Pancreas (tissue), 10 donors: ENCODE data around the gene NCAPG2. TPM values are rescaled to one million over a fixed set of nuclear protein-coding genes. Genes with fewer than 3 reads are reported as not detected.

Experiments used
- ATAC-seq, 4 donors: fragments of 200-7000 bp; cut with Tn5 transposase; one replicate each; pipeline versions ENCODE4 v1.8.0 to v1.9.1; 2020; ENCODE audit warnings: mild to moderate bottlenecking in 4 of 4, moderate library complexity in 4 of 4
- DNase-seq, 6 donors: peaks; one replicate each; pipeline ENCODE4 v3.0.0-alpha.2; 2020
- FAIRE-seq: peaks from 2 replicates; lab custom pipeline; 2012; peaks lifted over from hg19 to GRCh38; lab: Jason Lieb, UNC
- H3K27ac ChIP-seq, 4 donors: fragments of 200-600 bp; sonication (generic); 1 replicate in 3 of 4; 2 replicates in 1 of 4; pipeline versions ENCODE4 v1.5.0 to v1.8.0; 2020
- H3K27me3 ChIP-seq, 4 donors: fragments of 200-600 bp; one replicate each; pipeline ENCODE4 v1.8.0; 2021
- H3K36me3 ChIP-seq, 3 donors: fragments of 200-600 bp; sonication (generic) in 1 of 3; one replicate each; pipeline versions ENCODE4 v1.5.0 to v1.8.0; 2020 to 2021
- H3K4me1 ChIP-seq, 3 donors: fragments of 200-600 bp; one replicate each; pipeline ENCODE4 v1.8.0; 2021
- H3K4me3 ChIP-seq, 4 donors: fragments of 200-600 bp; sonication (generic) in 2 of 4; one replicate each; pipeline versions ENCODE4 v1.5.0 to v1.8.0; 2020 to 2021
- H3K9me3 ChIP-seq, 4 donors: fragments of 200-600 bp; one replicate each; pipeline ENCODE4 v1.8.0; 2021
- CTCF ChIP-seq, 4 donors: fragments of 200-600 bp; sonication (generic) in 3 of 4; IDR thresholded peaks; one replicate each; pipeline versions ENCODE4 v1.5.0 to v1.8.0; 2021; ENCODE audit warnings: antibody characterized with exemption in 4 of 4
- WGBS, 2 donors: extraction: QIAGEN DNeasy Blood & Tissue Kit; methylation state at CpG; one replicate each; pipeline ENCODE4 v1.1.7; 2013; 5-methylcytosine and 5-hydroxymethylcytosine counted together
- intact Hi-C, 3 donors: fragments of 100-400 bp; cut with DNase I; formaldehyde crosslinking; loops; one replicate each; pipeline versions ENCODE4 v1.11.1 to v1.14.2; 2022
- polyA plus RNA-seq, 2 donors: library from polyadenylated mRNA; stranded (reverse); fragments of 200-250 nt; gene quantifications; one replicate each; pipeline ENCODE4 v1.2.3, GENCODE V29; 2013
- total RNA-seq, 6 donors: library from RNA; stranded (reverse); fragmentation: NEBNext Ultra II Directional in 4 of 6; extraction: Animal tissue kit (Norgen Biotek cat#: 25700) in 4 of 6; gene quantifications; one replicate each; pipeline versions ENCODE4 v1.2.1 to v1.2.4, GENCODE V29; 2021 to 2023
- donor health status: healthy with polysubstance abuse.
- donor health status: DM: no; HTN: no; CAD: no; lungs with moderate emphysema.
- donor health status: DM: no; HTN: no; CAD: no.
- donor health status: control.
- donor health status: control.
- donor health status: Bipolar disorder and iron deficiency.
- donor health status: DM: yes; HTN: yes; CAD: no.
- donor health status: DM: no; HTN: no; CAD: no.
- donor health status: DM: no; HTN: no; CAD: no.
- donor health status: DM: yes; HTN: yes; CAD: no.

The NCAPG2 gene
- total and polyA plus RNA-seq, 8 donors = 1.4 to 4.0 (median 3.1) TPM

DNA sequence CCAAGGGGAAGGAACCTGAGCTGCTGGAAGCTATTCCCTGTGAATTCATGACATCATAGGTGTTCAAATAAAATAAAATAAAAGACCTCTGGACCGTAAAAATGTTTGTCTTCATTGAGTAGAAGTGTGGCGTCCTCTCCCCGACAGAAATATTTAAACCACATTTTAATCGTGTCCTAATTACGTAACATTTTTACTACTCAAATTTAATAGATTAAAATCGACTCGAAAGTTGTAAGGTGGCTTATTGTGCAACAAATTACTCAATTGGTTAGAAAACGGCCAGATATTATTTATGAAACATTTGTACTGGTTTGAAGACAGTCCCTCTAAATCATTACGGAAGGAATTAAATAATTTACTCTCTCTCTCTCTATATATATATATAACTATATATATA is 15.5 kb upstream of the NCAPG2 start:
- FAIRE-seq = no peak
- H3K4me3 ChIP-seq = no peak overlapping the region
- H3K27me3 ChIP-seq = no peaks in the 10 kb centered on the region
- intact Hi-C loops = no loop called here
- no peaks in the 10 kb centered on the region for H3K4me1 ChIP-seq
- no peak for DNase-seq
- H3K9me3 ChIP-seq = no peaks in the 10 kb centered on the region
- ATAC-seq = no peak
- no peaks in the 10 kb centered on the region for H3K36me3 ChIP-seq
- WGBS, 2 donors = 66 to 73% methylated on average over 9 of the region's 9 CpGs
- H3K27ac ChIP-seq = no peak overlapping the region
- no peak for TF ChIP-seq CTCF (IDR thresholded peaks at IDR 0.05)

DNA sequence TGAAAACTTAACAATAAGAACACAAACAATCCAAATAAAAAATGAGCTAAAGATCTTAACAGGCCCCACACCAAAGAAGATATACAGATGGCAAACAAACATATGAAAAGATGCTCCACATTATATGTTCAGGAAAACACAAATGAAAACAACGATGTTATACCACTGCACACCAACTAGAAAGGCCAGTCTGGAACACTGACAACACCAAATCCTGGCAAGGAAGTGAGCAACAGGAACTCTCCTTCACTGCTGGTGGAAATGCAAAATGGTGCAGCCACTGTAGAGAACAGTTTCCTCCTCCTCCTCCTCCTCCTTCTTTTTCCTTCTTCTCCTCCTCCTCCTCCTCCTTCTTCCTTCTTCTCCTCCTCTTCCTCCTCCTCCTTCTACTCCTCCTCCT is 12.2 kb upstream of the NCAPG2 start:
- no peaks in the 10 kb centered on the region for H3K36me3 ChIP-seq
- H3K27me3 ChIP-seq = no peaks in the 10 kb centered on the region
- H3K4me1 ChIP-seq = no peaks in the 10 kb centered on the region
- ATAC-seq (no peak), DNase-seq (no peak), FAIRE-seq (no peak)
- no peaks in the 10 kb centered on the region for H3K9me3 ChIP-seq
- H3K4me3 ChIP-seq = no peak overlapping the region
- no peak overlapping the region for H3K27ac ChIP-seq
- no peak for TF ChIP-seq CTCF (IDR thresholded peaks at IDR 0.05)
- intact Hi-C loops = no loop called here
- 66 to 72% methylated on average over 1 of the region's 1 CpG for WGBS, 2 donors

DNA sequence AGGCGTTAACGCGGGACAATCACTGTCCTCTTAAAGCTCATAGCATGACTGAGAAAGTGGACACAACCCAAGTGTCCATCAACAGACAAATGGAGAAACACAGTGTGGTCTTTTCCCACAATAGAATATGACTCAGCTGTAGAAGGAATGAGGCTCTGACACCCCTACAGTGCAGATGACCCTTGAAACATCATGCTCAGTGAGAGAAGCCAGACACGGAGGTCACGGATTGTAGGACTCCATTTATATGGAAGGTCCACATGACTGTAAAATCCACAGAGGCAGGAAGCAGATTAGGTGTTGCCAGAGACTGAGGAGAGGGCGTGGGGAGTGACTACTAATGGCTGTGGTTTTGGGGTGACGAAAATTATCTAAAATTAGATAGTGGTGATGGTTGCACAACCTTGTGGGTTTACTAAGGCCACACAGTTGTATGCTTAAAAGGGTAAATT is 6.1 kb upstream of the NCAPG2 start:
- intact Hi-C loops = no loop called here
- ATAC-seq = peak in 2 of 4 donors; percentile 60 to 68

GRCh38 chr7:158707610-158708009 is 3.0 kb upstream of the NCAPG2 start:
- Histone ChIP-seq H3K4me1 (peaks cover 0 to 5% (median 0%) of the 10 kb centered on the region in 3 donors), H3K9me3 (no peaks in the 10 kb centered on the region), H3K27ac (no peak overlapping the region), H3K36me3 (no peaks in the 10 kb centered on the region), H3K27me3 (no peaks in the 10 kb centered on the region), H3K4me3 (no peak overlapping the region)
- DNase-seq (no peak), FAIRE-seq (no peak), ATAC-seq (no peak)
- WGBS, 2 donors = 66 to 76% methylated on average over 4 of the region's 4 CpGs
- intact Hi-C loops = no loop called here
- no peak for TF ChIP-seq CTCF (IDR thresholded peaks at IDR 0.05)

More for the DNA sequence above, 6.1 kb upstream of the NCAPG2 start:
- Histone ChIP-seq H3K4me1 (peaks cover 0 to 3% (median 0%) of the 10 kb centered on the region in 3 donors), H3K9me3 (no peaks in the 10 kb centered on the region), H3K4me3 (no peak overlapping the region), H3K27me3 (no peaks in the 10 kb centered on the region), H3K36me3 (no peaks in the 10 kb centered on the region), H3K27ac (no peak overlapping the region)
- FAIRE-seq (no peak), DNase-seq (no peak)
- no peak for TF ChIP-seq CTCF (IDR thresholded peaks at IDR 0.05)
- WGBS, 2 donors = 69 to 77% methylated on average over 7 of the region's 7 CpGs

DNA sequence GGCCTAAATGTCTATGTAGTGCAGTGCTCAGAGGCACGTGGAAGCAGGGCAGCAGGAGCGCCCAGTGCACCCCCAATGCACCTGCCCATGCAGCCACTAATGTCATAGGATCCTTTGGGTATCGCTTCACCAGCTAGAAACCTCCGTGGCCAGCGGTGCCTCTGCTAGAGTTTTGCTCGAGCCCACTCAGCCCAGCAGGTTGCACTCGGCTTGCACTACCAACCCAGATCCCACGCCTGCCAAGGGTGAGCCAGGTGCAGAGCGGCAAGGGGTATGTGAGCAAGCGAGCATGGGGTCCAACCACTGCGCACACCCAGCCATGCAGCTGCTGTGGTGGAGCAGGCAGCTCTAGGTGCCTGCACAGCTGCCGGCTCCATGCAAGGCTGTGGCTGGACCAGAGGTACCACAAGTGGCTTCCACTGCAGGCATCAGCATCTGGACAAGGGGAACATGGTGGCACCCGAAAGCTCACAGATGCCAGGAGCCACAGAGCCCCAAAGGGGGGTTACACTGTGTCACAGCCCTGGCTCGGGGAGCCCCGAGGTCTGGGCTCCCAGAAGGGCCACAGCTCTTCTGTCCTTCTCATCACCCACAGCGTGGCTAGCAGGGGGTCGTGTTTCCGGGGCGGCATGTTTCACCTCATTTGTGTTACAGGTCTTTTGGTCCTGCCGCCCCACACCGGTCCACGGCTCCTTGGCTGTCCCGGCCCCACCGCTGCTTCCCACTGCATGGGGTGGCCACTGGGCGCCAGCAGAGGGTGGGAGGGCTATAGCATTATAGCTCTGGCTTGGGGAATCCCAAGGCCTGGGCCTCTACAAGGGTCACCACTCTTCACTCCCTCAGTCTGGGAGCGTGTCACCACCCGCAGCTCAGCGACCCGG is 2.3 kb upstream of the NCAPG2 start:
- 95 to 96% methylated on average over 28 to 29 of the region's 29 CpGs for WGBS, 2 donors
- H3K27me3 ChIP-seq = no peaks in the 10 kb centered on the region
- FAIRE-seq (no peak), DNase-seq (peak in 2 of 6 donors; percentile 40 to 72), ATAC-seq (no peak)
- no peaks in the 10 kb centered on the region for H3K36me3 ChIP-seq
- no peak overlapping the region for H3K4me3 ChIP-seq
- no peak overlapping the region for H3K27ac ChIP-seq
- TF ChIP-seq CTCF (IDR thresholded peaks at IDR 0.05) = no peak
- intact Hi-C loops = no loop called here
- peaks cover 0 to 5% (median 0%) of the 10 kb centered on the region in 3 donors for H3K4me1 ChIP-seq
- no peaks in the 10 kb centered on the region for H3K9me3 ChIP-seq
